Ishikawa (cell line): ENCODE data around the gene CPM.

ENCODE experiments used
- CEBPB ChIP-seq: IDR thresholded peaks from 2 replicates; pipeline ENCODE4 v1.6.1; 2012
- EP300 ChIP-seq: IDR thresholded peaks from 2 replicates; pipeline ENCODE4 v1.6.1; 2012; ENCODE audit warnings: borderline replicate concordance
- NFIC ChIP-seq: IDR thresholded peaks from 2 replicates; pipeline ENCODE4 v1.6.1; 2012
- RAD21 ChIP-seq: IDR thresholded peaks from 2 replicates; pipeline ENCODE4 v1.6.1; 2012; ENCODE audit warnings: low read depth
- TAF1 ChIP-seq: IDR thresholded peaks from 2 replicates; pipeline ENCODE4 v1.6.1; 2012; ENCODE audit warnings: low read depth, mild to moderate bottlenecking
- YY1 ChIP-seq: IDR thresholded peaks from 2 replicates; pipeline ENCODE4 v1.6.1; 2012; ENCODE audit warnings: low read depth
- TF ChIP-seq, protein P1 (sequence below): IDR thresholded peaks from 2 replicates; pipeline ENCODE4 v1.6.1; 2012; ENCODE audit warnings: low read depth, mild to moderate bottlenecking
- TF ChIP-seq, protein P2 (sequence below): IDR thresholded peaks from 2 replicates; pipeline ENCODE4 v1.6.1; 2012

DNA sequence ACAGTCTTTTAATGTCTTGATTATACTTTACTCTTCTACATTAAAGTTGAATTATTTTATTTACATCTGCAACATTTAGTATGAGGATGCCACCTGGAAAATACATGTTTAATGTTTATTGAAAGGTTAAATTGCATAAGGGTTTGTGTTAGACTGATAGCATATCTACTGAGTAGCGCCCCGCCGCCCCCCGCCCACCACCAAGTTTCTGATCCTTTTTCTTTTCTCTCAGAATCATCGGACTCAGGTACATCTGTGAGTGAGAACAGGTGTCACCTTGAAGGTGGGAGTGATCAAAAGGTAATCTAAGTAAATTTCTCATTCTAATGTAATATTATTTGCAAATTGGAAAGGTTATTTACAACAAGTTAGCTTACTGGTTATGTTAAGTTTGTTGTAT lies 108.8 kb downstream of the CPM start:
- TF ChIP-seq, protein P1, sequence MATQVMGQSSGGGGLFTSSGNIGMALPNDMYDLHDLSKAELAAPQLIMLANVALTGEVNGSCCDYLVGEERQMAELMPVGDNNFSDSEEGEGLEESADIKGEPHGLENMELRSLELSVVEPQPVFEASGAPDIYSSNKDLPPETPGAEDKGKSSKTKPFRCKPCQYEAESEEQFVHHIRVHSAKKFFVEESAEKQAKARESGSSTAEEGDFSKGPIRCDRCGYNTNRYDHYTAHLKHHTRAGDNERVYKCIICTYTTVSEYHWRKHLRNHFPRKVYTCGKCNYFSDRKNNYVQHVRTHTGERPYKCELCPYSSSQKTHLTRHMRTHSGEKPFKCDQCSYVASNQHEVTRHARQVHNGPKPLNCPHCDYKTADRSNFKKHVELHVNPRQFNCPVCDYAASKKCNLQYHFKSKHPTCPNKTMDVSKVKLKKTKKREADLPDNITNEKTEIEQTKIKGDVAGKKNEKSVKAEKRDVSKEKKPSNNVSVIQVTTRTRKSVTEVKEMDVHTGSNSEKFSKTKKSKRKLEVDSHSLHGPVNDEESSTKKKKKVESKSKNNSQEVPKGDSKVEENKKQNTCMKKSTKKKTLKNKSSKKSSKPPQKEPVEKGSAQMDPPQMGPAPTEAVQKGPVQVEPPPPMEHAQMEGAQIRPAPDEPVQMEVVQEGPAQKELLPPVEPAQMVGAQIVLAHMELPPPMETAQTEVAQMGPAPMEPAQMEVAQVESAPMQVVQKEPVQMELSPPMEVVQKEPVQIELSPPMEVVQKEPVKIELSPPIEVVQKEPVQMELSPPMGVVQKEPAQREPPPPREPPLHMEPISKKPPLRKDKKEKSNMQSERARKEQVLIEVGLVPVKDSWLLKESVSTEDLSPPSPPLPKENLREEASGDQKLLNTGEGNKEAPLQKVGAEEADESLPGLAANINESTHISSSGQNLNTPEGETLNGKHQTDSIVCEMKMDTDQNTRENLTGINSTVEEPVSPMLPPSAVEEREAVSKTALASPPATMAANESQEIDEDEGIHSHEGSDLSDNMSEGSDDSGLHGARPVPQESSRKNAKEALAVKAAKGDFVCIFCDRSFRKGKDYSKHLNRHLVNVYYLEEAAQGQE, result no peak
- TF ChIP-seq YY1, result no peak
- no peak for TF ChIP-seq EP300
- TF ChIP-seq CEBPB, result no peak
- TF ChIP-seq RAD21, result no peak
- no peak for TF ChIP-seq NFIC
- TF ChIP-seq, protein P2, sequence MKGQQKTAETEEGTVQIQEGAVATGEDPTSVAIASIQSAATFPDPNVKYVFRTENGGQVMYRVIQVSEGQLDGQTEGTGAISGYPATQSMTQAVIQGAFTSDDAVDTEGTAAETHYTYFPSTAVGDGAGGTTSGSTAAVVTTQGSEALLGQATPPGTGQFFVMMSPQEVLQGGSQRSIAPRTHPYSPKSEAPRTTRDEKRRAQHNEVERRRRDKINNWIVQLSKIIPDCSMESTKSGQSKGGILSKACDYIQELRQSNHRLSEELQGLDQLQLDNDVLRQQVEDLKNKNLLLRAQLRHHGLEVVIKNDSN, result no peak
- TF ChIP-seq TAF1, result no peak
